ENCODE measurements around the gene ARHGEF38.
"Not testable (repeated sequence)": the region's sequence is repeated elsewhere in the genome, so short reads cannot be mapped to it uniquely, and the experiment has no call there.

The ARHGEF38 gene

GRCh38 chr4:105714932-105715331 lies 162.5 kb downstream of the ARHGEF38 start:
- no peak overlapping the region for H3K4me3 ChIP-seq (ENCODE audit: low read depth, low read length)
- in situ Hi-C loops (cut with HindIII; ENCODE audit: low sequenced_read_pairs): no loop called here
- TF ChIP-seq CTCF (IDR thresholded peaks at IDR 0.05; ENCODE audit: low read depth, low read length, missing control alignments): no peak
- DNase-seq (ENCODE audit: low read depth): no peak

GRCh38 chr4:105715692-105716278 lies 163.4 kb downstream of the ARHGEF38 start:
- in situ Hi-C loops (cut with HindIII; ENCODE audit: low sequenced_read_pairs): no loop called here
- no peak overlapping the region for H3K4me3 ChIP-seq (ENCODE audit: low read depth, low read length)
- TF ChIP-seq CTCF (IDR thresholded peaks at IDR 0.05; ENCODE audit: low read depth, low read length, missing control alignments): peak; percentile 6
- peak; percentile 13 for DNase-seq (ENCODE audit: low read depth)

- no peak overlapping the region for H3K4me3 ChIP-seq (ENCODE audit: low read depth, low read length)
- no peak for DNase-seq (ENCODE audit: low read depth)
- in situ Hi-C loops (cut with HindIII; ENCODE audit: low sequenced_read_pairs): no loop called here
- TF ChIP-seq CTCF (IDR thresholded peaks at IDR 0.05; ENCODE audit: low read depth, low read length, missing control alignments): no peak
Measured at GRCh38 chr4:105719204-105719603, 166.8 kb downstream of the ARHGEF38 start.

GRCh38 chr4:105725623-105726022 lies 173.2 kb downstream of the ARHGEF38 start:
- TF ChIP-seq CTCF (IDR thresholded peaks at IDR 0.05; ENCODE audit: low read depth, low read length, missing control alignments): no peak
- in situ Hi-C loops (cut with HindIII; ENCODE audit: low sequenced_read_pairs): no loop called here
- DNase-seq (ENCODE audit: low read depth): no peak
- H3K4me3 ChIP-seq (ENCODE audit: low read depth, low read length): no peak overlapping the region

- in situ Hi-C loops (cut with HindIII; ENCODE audit: low sequenced_read_pairs): not testable (repeated sequence)
Measured at GRCh38 chr4:105729895-105730294, 177.5 kb downstream of the ARHGEF38 start.

More at GRCh38 chr4:105729895-105730294, 177.5 kb downstream of the ARHGEF38 start:
- DNase-seq (ENCODE audit: low read depth); H3K4me3 ChIP-seq (ENCODE audit: low read depth, low read length): not testable (repeated sequence)

All from astrocyte of the cerebellum (primary cell).